ENCODE data around the gene DDX1. TPM values are rescaled to one million over a fixed set of nuclear protein-coding genes. Genes with fewer than 3 reads are reported as not detected.
A peak's percentile ranks its signal among the peaks of the same experiment; 100 is the strongest.

The DDX1 gene
- total RNA-seq, 4 donors from 2014 or later = 58.3 to 90.5 (median 60.8) TPM

GRCh38 chr2:15566912-15567311 is 24.8 kb upstream of the DDX1 start:
- H3K4me3 ChIP-seq = no peak overlapping the region
- no peaks in the 10 kb centered on the region for H3K9me3 ChIP-seq
- no peaks in the 10 kb centered on the region for H3K36me3 ChIP-seq
- WGBS = 93% methylated on average over 6 of the region's 6 CpGs
- no peaks in the 10 kb centered on the region for H3K27me3 ChIP-seq
- no peak for TF ChIP-seq POLR2A (IDR thresholded peaks at IDR 0.05; ENCODE audit: low read depth)
- TF ChIP-seq POLR2AphosphoS5 (IDR thresholded peaks at IDR 0.05) = no peak
- no peak for DNase-seq (ENCODE audit: extremely low spot score)
- no peak overlapping the region for H3K27ac ChIP-seq (replicated peaks in 1 of 4)
- intact Hi-C loops (cut with DNase I) = no loop called here
- H3K4me1 ChIP-seq = peaks cover 0 to 8% (median 6%) of the 10 kb centered on the region in 4 donors

GRCh38 chr2:15568874-15569273 is 22.8 kb upstream of the DDX1 start:
- no peak for DNase-seq (ENCODE audit: extremely low spot score)
- Histone ChIP-seq H3K36me3 (no peaks in the 10 kb centered on the region), H3K27ac (replicated peaks in 1 of 4) (no peak overlapping the region), H3K4me3 (no peak overlapping the region), H3K27me3 (no peaks in the 10 kb centered on the region), H3K9me3 (no peaks in the 10 kb centered on the region), H3K4me1 (no peaks in the 10 kb centered on the region)
- TF ChIP-seq EP300 (IDR thresholded peaks at IDR 0.05) = no peak
- no peak for TF ChIP-seq POLR2AphosphoS5 (IDR thresholded peaks at IDR 0.05)
- TF ChIP-seq POLR2A (IDR thresholded peaks at IDR 0.05; ENCODE audit: low read depth) = no peak
- TF ChIP-seq CTCF (IDR thresholded peaks at IDR 0.05) = no peak
- WGBS = 95% methylated on average over 12 of the region's 12 CpGs
- intact Hi-C loops (cut with DNase I) = no loop called here

GRCh38 chr2:15570104-15570503 is 21.6 kb upstream of the DDX1 start:
- H3K4me3 ChIP-seq = no peak overlapping the region
- H3K36me3 ChIP-seq = no peaks in the 10 kb centered on the region
- H3K27me3 ChIP-seq = no peaks in the 10 kb centered on the region
- H3K9me3 ChIP-seq = no peaks in the 10 kb centered on the region
- DNase-seq (ENCODE audit: extremely low spot score) = no peak
- H3K27ac ChIP-seq (replicated peaks in 1 of 4) = no peak overlapping the region
- intact Hi-C loops (cut with DNase I) = no loop called here
- no peaks in the 10 kb centered on the region for H3K4me1 ChIP-seq
- TF ChIP-seq CTCF (IDR thresholded peaks at IDR 0.05) (no peak), POLR2A (IDR thresholded peaks at IDR 0.05; ENCODE audit: low read depth) (no peak), POLR2AphosphoS5 (IDR thresholded peaks at IDR 0.05) (no peak), EP300 (IDR thresholded peaks at IDR 0.05) (no peak)
- 75% methylated on average over 5 of the region's 5 CpGs for WGBS

- Histone ChIP-seq H3K36me3 (no peaks in the 10 kb centered on the region), H3K27ac (replicated peaks in 1 of 4) (no peak overlapping the region), H3K9me3 (no peaks in the 10 kb centered on the region), H3K4me1 (no peaks in the 10 kb centered on the region), H3K4me3 (no peak overlapping the region), H3K27me3 (no peaks in the 10 kb centered on the region)
- intact Hi-C loops (cut with DNase I) = no loop called here
- WGBS = 84% methylated on average over 3 of the region's 3 CpGs
- no peak for DNase-seq (ENCODE audit: extremely low spot score)
- TF ChIP-seq CTCF (IDR thresholded peaks at IDR 0.05) (no peak), POLR2AphosphoS5 (IDR thresholded peaks at IDR 0.05) (no peak), POLR2A (IDR thresholded peaks at IDR 0.05; ENCODE audit: low read depth) (no peak), EP300 (IDR thresholded peaks at IDR 0.05) (no peak)
Measured at GRCh38 chr2:15571729-15572128, 19.9 kb upstream of the DDX1 start.

- WGBS = 28% methylated on average over 7 of the region's 7 CpGs
- peak; percentile 95 for DNase-seq (ENCODE audit: extremely low spot score)
- Histone ChIP-seq H3K4me3 (no peak overlapping the region), H3K4me1 (no peaks in the 10 kb centered on the region), H3K27me3 (no peaks in the 10 kb centered on the region), H3K9me3 (no peaks in the 10 kb centered on the region), H3K27ac (replicated peaks in 1 of 4) (no peak overlapping the region), H3K36me3 (no peaks in the 10 kb centered on the region)
- TF ChIP-seq CTCF (IDR thresholded peaks at IDR 0.05) (peak; percentile 60 to 79 (median 65)), POLR2A (IDR thresholded peaks at IDR 0.05; ENCODE audit: low read depth) (no peak)
- intact Hi-C loops (cut with DNase I) = no loop called here
Measured at GRCh38 chr2:15577071-15577735, 14.5 kb upstream of the DDX1 start.

All from esophagus muscularis mucosa (tissue), 4 donors.